Parathyroid adenoma (tissue), 2 donors: Measurements from ENCODE around the gene CCDC24.

Experiments
- H2AFZ ChIP-seq: fragments of 300-600 bp; sonication (generic); one replicate; pipeline ENCODE4 v1.7.0; 2017; ENCODE audit warnings: antibody characterized with exemption, mild to moderate bottlenecking
- H3K27ac ChIP-seq: fragments of 300-600 bp; sonication (generic); one replicate; pipeline ENCODE4 v1.7.0; 2017
- H3K27me3 ChIP-seq: fragments of 300-600 bp; sonication (generic); one replicate; pipeline ENCODE4 v1.7.0; 2017; ENCODE audit warnings: low read length; ENCODE audit not compliant: control insufficient read depth, insufficient read depth
- H3K36me3 ChIP-seq: fragments of 300-600 bp; sonication (generic); one replicate; pipeline ENCODE4 v1.7.0; 2017; ENCODE audit warnings: low read length; ENCODE audit not compliant: control insufficient read depth, insufficient read depth
- H3K4me1 ChIP-seq: fragments of 300-600 bp; sonication (generic); one replicate; pipeline ENCODE4 v1.7.0; 2017; ENCODE audit warnings: control low read depth
- H3K4me2 ChIP-seq: fragments of 300-600 bp; sonication (generic); one replicate; pipeline ENCODE4 v1.7.0; 2017; ENCODE audit warnings: low read length
- H3K4me3 ChIP-seq: fragments of 300-600 bp; sonication (generic); one replicate; pipeline ENCODE4 v1.7.0; 2017; ENCODE audit warnings: low read depth, low read length
- H3K79me2 ChIP-seq: fragments of 300-600 bp; sonication (generic); one replicate; pipeline ENCODE4 v1.7.0; 2017; ENCODE audit warnings: control low read depth
- H3K9ac ChIP-seq: fragments of 300-600 bp; sonication (generic); one replicate; pipeline ENCODE4 v1.7.0; 2017; ENCODE audit warnings: mild to moderate bottlenecking
- H3K9me3 ChIP-seq: fragments of 300-600 bp; sonication (generic); one replicate; pipeline ENCODE4 v1.7.0; 2017; ENCODE audit warnings: low read length; ENCODE audit not compliant: control insufficient read depth
- CTCF ChIP-seq: fragments of 300-600 bp; sonication (generic); IDR thresholded peaks from one replicate; pipeline ENCODE4 v1.7.0; 2017; ENCODE audit warnings: antibody characterized with exemption, mild to moderate bottlenecking
- donor health status: primary hyperparathyroidism.

CCDC24 gene

DNA sequence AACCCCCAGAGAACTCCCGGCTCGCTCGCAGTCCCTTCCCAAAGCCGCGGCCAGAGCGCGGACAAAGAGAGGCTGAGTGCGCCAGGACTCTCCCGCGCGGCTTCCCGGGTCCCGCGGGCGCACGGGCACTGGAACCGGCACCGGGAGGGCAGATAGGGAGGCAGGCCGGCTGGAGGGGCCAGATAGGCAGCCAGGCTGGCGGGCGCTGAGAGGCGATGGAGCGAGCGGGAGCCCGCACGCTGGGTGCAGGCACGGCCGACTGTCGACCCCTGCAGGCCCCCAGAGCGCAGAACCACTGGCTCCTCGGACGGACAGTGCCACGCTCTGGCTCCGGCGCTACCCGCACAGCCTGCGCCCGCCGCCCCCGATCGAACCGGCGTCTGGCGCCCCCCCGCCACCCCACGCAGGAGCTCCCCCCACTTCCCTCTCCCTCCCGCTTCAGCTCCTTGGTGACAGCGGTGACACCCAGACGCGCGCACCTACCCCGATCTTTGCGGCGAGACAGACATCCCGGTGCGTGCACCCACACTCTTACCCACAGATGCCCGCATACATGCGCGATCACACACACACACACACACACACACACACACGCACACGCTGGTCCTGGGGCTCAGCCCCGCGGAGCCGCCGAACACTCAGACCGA lies 39.3 kb downstream of the CCDC24 start:
- no peak for TF ChIP-seq CTCF
- H3K27me3 ChIP-seq, result no peaks in the 10 kb centered on the region
- no peaks in the 10 kb centered on the region for H3K79me2 ChIP-seq
- no peaks in the 10 kb centered on the region for H3K36me3 ChIP-seq
- H3K9me3 ChIP-seq, result no peaks in the 10 kb centered on the region
- H3K9ac ChIP-seq, result no peak overlapping the region
- H3K27ac ChIP-seq, result peak overlapping the region; percentile 71
- no peaks in the 10 kb centered on the region for H3K4me1 ChIP-seq
- H3K4me3 ChIP-seq, result peak overlapping the region; percentile 66
- peak overlapping the region; percentile 93 for H2AFZ ChIP-seq
- peak overlapping the region; percentile 93 for H3K4me2 ChIP-seq

- no peaks in the 10 kb centered on the region for H3K36me3 ChIP-seq
- H3K4me1 ChIP-seq, result no peaks in the 10 kb centered on the region
- H3K9me3 ChIP-seq, result no peaks in the 10 kb centered on the region
- no peak within 1 kb of the TSS for H3K9ac ChIP-seq
- peak within 1 kb of the TSS; percentile 71 for H3K27ac ChIP-seq
- H3K4me3 ChIP-seq, result peak within 1 kb of the TSS; percentile 66
- no peak for TF ChIP-seq CTCF
- no peaks in the 10 kb centered on the region for H3K79me2 ChIP-seq
- peak within 1 kb of the TSS; percentile 93 for H3K4me2 ChIP-seq
- H3K27me3 ChIP-seq, result no peaks in the 10 kb centered on the region
- H2AFZ ChIP-seq, result peak within 1 kb of the TSS; percentile 93
Observed at GRCh38 chr1:44031252-44032169, 40.1 kb downstream of the CCDC24 start, which contains the start of gene SLC6A9. Gene SLC6A9 (minus strand): TSS chr1:44031462. CDS start chr1:44024277, 7,185 bp downstream.

GRCh38 chr1:44032170-44032790 lies 40.9 kb downstream of the CCDC24 start:
- H3K27me3 ChIP-seq, result no peaks in the 10 kb centered on the region
- H3K4me1 ChIP-seq, result no peaks in the 10 kb centered on the region
- no peak overlapping the region for H3K4me3 ChIP-seq
- no peak overlapping the region for H3K27ac ChIP-seq
- H3K4me2 ChIP-seq, result no peak overlapping the region
- no peak overlapping the region for H3K9ac ChIP-seq
- no peaks in the 10 kb centered on the region for H3K9me3 ChIP-seq
- H2AFZ ChIP-seq, result no peak overlapping the region
- H3K79me2 ChIP-seq, result no peaks in the 10 kb centered on the region
- TF ChIP-seq CTCF, result no peak
- no peaks in the 10 kb centered on the region for H3K36me3 ChIP-seq

DNA sequence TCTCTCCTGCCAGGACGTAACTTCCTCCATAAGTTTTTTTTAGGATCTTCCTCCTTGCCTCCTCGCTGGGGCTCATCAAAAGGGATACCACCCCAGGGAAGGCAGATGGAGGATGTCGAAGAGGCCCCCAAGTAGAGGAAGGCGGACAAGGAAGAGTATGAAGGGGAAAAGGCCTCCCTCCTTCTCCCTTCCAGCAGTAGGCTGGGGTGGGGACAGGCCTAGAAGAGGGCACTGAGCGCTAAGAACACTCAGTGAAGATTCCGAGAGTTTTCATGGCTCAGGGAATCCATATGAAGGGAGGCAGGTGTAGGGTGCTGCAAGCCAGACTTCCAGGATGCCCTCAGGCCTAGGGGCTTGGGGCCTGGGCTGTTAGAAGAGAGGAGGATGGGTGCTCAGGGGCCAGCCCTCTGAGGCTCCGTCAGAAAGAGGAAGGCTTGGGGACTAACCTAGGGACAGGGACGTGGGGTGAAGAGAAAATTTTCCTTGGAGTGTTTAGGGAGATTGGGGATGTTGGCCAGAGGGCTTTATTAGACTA lies 41.7 kb downstream of the CCDC24 start:
- H3K79me2 ChIP-seq, result no peaks in the 10 kb centered on the region
- no peaks in the 10 kb centered on the region for H3K36me3 ChIP-seq
- no peak overlapping the region for H3K4me2 ChIP-seq
- no peak overlapping the region for H3K4me3 ChIP-seq
- no peaks in the 10 kb centered on the region for H3K4me1 ChIP-seq
- H2AFZ ChIP-seq, result no peak overlapping the region
- no peak for TF ChIP-seq CTCF
- no peaks in the 10 kb centered on the region for H3K9me3 ChIP-seq
- H3K27ac ChIP-seq, result no peak overlapping the region
- H3K9ac ChIP-seq, result no peak overlapping the region
- H3K27me3 ChIP-seq, result no peaks in the 10 kb centered on the region
